ENCODE data around the gene PIK3AP1.

Gene PIK3AP1

DNA sequence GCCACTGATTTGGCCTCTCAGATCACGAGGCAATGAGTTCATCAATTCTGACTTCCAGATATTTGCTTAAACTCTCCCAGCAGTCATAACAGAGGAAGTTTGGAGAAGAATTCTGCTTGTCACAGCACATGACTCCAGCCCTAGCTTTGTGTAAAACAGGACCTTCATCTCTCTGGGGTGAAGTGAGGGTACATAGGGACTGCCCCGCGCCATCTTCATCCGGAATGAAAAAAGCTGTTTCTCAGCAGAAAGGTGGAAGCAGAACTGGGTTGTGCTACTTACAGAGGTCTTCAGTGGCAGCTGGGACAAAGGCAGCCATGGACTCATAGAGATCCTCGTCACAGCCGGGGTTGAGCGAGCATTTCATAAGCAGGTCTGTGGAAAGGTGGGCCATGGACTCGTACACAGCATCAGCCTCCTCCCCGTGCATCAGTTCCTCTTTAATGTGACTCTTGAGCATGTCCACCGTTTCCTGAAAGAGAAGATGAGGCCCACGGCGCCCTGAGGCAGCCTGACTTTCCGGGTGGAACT lies 75.1 kb downstream of the PIK3AP1 start:
- no peak for DNase-seq (ENCODE audit: low read depth, low spot score)

DNA sequence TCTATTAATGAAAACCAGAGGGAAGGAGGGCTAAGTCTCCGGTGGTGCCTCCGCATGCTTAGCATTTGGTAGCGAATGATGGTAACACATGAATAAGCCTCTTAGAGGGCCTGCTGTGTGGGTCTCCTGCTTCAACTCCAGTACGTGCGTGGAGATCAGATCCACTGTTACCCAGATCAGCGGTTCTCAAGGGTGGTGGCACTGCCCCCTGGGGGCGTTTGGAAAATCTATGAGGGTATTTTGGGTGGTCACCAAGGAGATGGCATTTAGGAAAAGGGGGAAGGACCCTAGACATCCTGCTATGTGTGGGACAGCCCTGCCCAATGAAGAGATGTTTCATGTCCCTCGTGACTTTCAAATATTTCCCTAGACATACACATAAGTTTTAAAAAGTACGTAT lies 76.4 kb downstream of the PIK3AP1 start:
- no peak for DNase-seq (ENCODE audit: low read depth, low spot score)

DNA sequence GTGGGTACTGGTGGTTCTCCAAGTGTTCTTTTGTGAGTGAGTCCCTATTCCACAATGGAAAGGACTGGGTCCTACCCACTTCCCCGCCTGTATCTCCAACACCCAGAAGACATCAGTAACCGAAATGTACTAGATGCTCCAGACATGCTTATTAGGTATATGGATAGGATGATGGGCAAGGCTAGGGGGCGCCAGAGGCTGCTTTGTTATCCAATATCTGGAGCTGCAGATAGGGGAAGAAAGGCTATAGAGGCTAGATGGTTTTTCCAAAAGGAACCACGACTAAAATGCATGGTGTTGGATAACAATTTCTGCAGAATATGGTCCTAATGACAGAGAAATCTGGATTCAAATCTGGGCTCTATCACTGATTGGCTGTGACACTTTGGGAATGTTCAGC lies 77.3 kb downstream of the PIK3AP1 start:
- peak; percentile 40 for DNase-seq (ENCODE audit: low read depth, low spot score)

DNA sequence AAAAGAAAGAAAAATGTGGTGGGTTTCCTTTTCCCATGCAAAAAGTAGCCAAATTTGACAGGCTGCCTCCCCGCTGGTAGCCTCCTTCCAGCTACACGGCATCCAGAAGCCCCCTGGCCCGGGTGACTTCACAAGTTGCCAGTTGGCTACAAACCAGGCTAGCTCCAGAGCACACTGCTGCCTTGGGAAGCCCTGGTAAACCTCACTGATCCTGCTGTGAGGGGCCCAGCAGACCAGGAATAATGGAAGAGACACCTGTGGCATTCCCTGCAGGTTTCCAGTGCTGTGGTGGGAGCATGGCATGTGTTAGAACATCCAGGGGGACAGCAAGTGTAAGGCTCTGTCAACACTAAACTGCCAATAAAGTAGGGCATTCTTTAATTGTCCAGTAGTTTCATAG lies 77.8 kb downstream of the PIK3AP1 start:
- DNase-seq (ENCODE audit: low read depth, low spot score), result no peak

DNA sequence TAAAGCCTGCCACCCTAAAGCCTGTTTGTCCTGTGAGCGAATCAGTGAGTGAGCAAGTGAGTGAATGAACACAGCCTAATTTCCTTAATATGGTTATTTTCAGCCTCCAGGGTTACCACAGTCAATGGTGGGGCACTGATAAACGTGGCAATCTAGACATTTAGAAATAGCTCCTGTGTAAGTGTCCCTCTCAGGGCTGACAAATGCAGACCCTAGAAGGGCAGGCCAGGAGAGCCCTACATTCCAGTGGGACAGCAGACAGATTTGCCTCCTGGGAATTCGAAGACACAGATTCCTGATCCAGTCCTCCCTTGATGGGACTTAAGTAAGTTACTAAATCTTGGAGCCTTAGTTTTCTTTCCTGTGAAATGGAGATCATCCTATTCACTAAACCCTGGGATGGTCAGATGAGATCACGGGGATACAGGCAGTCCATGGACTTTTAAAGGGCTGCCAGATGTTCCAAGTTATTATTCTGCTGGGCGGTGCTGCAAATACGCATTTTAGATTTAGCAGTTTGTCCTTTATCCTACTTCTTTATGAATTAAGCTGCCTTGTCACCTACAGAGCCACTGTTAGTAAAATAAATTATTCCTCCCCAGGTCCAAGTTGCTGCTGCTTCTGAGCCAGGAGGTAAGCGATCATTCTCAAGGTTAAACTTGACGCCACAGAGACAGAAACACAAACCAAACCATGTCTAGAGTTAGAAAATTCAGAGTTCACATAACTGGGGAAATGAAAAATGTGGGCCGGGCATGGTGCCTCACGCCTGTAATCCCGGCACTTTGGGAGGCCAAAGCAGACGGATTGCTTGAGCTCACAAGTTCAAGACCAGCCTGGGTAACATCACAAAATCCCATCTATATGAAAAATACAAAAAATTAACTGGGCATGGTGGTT lies 78.7 kb downstream of the PIK3AP1 start:
- no peak for DNase-seq (ENCODE audit: low read depth, low spot score)

DNA sequence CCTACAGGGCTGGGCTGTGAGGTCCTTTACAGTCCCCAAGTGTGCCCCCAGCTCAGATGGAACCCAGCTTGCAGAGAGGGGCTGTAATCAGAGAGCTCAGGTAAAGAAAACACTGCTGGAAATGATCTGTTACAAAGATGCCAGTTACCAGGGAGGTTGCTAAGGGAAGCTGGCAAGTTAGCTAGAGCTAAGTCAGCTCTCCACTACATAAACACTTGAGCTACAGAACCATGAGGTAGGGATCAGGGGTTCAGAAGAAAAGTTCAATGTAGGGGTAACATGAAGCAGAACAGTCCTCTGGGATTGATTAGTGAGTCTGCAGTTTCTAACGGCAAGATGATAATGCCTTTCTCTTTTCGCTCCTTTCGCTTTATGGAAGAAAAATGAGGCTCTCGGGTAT lies 80.4 kb downstream of the PIK3AP1 start:
- no peak for DNase-seq (ENCODE audit: low read depth, low spot score)

DNA sequence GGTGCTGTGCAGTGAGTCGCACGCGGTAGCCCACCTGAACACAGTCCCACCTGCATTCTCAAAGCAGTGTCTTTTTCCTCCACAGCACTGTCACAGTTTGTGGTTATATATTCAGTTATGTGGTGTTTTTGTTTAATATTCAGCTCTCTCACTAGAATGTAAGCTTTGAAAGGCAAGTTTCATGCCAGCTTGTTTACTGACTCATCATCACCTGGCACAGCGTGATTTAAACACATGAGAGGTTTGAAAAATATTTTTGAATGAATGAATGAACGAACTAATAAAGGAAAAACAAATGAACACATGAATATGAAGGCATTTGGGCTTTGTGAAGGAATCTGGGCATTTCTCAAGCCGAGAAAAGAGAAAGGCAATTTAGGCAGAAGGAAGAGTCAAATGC lies 81.6 kb downstream of the PIK3AP1 start:
- DNase-seq (ENCODE audit: low read depth, low spot score), result no peak

DNA sequence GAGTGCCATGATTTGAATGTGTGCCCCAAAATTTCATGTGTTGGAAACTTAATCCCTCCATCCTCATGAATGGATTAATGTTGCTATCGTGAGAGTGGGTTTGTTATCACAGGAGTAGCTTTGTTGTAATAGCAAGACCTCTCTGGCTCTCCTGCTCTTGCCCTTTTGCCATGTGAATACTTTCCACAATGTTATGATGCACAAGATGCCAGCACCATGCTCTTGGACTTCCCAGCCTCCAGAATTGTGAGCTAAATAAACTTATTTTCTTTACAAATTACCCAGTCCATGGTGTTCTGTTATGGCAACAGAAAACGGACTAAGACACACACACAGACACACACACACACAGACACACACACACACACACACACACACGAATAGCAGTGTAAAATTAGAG lies 82.2 kb downstream of the PIK3AP1 start:
- no peak for DNase-seq (ENCODE audit: low read depth, low spot score)

DNA sequence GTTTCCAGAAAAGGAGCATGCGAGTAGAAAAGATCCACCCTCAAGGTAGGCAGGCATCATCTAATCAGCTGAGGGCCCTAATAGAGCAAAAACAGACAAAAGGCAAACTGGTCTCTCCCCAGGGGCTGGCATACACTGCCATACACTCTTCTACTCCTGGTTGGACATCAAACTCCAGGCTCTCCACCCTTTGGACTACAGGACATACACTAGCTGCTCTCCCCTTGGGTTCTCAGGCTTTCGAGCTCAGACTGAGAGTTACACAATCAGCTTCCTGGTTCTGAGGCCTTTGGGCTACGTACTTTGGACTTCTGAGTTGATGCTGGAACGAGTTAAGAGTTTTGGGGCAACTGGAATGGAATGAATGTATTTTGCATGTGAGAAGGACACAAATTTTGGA lies 82.6 kb downstream of the PIK3AP1 start:
- DNase-seq (ENCODE audit: low read depth, low spot score), result no peak

DNA sequence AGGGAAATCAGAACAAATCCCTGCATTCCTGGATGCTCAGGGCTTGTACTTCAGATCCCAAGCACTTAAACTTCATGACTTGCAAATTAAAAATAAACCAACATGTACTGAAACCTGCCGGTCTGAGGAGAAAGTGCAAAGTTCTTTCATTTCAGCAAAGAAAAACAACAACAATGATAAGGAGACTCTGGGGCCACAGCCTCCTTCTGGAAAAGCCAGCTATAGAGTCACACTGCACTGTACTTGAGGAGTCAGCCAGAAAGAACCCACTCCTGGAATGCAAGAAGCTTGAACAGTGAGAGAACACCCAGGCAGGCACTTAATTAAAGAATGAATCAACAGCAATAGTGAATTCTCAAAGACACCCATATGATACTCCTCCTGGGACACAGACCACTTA lies 83.8 kb downstream of the PIK3AP1 start:
- no peak for DNase-seq (ENCODE audit: low read depth, low spot score)

DNA sequence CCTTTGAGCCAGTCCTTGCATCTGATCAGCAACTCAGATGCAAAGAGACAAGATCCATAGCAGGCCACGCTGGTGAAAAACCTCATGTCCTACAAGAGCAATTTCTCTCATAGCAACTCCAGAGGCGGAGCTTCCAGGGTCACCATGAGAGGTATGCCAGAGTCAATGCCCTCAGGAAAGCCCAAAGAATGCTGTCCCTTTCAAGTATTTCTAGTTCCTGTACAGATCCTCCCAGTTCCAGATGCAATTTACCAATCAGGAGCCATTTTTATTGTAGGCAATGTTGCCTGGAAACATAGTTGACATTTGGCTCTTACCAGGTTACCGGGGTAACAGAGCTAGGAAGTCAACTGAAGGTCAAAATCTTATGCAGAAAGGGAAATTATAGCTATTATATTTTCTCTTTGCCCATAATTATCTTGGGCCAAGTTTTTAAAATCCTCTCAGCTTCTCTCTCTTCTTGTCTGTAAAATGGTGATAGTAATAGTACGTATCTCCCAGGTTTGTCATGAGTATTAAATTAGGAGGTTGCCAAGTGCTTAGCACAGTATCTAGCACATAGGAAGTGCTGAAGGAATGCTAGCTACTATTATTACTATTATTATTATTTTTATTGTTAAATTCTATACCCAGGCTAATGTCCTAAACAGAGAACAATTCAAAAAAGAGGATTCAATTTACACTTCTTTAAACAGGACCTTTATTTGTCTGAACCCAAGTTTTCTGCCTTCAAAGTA lies 87.2 kb downstream of the PIK3AP1 start:
- DNase-seq (ENCODE audit: low read depth, low spot score), result peak; percentile 88

DNA sequence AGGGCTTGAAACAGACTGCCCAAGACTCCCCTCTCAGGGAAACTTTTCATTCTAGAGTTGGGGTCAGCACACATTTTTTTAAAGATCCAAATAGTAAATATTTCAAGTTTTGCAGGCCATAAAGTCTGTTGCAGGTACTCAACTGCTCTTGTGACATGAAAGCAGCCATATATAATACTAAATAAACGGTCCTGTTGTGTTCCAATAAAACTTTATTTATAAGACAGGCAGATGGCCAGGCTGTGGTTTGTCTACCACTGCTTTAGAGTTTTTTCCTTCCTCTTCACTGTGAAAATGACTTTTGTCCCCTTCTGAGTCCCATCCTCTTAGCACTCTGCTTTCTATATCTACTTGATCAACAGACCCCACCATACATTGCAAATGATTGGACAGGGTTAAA lies 93.0 kb downstream of the PIK3AP1 start:
- DNase-seq (ENCODE audit: low read depth, low spot score), result no peak

DNA sequence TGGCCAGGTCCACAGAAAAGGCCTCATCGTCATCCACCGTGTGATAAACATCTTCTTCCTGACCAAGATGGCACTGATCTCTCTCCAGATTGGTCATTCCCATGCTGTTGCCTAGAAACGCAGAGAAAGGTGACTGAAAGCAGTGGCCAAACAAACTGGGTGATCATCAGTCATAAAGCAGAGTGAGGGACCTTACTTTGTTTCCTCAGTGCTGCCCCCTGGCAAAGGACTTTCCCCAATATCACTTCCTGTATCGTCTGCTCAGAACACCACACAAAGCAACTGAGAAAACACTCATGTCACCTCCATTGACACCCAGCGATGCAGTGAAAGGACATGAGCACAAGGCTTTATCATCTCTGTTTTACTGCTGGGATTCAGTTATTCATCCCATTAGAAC lies 93.5 kb downstream of the PIK3AP1 start:
- no peak for DNase-seq (ENCODE audit: low read depth, low spot score)

DNA sequence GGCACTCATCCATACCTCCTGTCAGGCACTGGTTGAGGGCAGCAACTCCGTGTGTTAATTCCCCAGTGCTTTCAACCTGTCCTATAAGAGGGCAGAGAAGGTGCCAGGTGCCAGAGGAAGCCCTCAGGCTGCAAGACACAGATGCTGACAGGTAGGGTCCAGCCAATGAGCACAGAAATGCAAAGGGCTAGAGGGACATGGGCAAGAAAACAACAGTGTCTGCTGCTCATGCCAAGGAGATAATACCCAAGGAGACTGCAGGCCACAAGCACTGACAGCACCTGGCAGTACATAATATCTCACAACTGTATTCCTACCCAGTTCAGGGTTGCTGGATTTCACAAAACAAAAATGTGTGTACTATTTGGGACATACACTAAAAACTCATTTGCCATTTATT lies 95.1 kb downstream of the PIK3AP1 start:
- DNase-seq (ENCODE audit: low read depth, low spot score), result no peak

DNA sequence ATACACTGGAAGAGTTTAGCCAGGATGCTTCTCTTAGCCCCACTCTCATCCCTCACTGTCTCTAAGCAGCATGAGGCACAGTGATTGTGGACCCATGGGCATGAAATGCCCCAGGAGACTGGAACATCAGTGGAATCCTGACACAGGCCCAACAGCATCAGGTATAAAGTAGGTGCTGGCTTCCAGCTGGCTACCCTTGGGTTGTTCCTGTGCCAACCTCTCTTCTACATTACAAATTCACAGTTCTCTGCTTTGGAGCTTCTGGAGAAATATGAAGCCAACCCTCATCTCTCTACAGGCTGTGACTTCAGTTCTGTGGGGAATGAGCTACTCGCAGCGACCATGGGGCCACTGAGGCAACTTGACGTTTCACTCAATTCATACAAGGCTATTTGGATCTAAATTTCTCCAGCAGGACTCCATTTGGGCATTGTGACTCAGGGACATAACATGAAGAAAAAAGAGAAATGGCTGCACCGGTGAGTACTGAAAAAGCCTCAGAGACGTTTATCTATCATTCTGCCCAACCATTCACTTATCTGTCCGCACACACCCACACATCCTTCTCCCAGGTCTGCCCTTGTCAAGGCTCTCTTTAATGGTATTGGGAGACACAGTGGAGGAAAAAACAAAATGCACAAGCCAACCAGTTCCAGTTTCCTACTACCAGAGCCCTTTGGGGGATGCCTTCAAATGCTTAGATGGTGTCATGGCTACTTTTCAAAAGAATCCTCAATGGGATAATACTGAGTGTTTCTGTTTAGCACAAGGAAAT lies 98.1 kb downstream of the PIK3AP1 start:
- DNase-seq (ENCODE audit: low read depth, low spot score), result no peak

DNA sequence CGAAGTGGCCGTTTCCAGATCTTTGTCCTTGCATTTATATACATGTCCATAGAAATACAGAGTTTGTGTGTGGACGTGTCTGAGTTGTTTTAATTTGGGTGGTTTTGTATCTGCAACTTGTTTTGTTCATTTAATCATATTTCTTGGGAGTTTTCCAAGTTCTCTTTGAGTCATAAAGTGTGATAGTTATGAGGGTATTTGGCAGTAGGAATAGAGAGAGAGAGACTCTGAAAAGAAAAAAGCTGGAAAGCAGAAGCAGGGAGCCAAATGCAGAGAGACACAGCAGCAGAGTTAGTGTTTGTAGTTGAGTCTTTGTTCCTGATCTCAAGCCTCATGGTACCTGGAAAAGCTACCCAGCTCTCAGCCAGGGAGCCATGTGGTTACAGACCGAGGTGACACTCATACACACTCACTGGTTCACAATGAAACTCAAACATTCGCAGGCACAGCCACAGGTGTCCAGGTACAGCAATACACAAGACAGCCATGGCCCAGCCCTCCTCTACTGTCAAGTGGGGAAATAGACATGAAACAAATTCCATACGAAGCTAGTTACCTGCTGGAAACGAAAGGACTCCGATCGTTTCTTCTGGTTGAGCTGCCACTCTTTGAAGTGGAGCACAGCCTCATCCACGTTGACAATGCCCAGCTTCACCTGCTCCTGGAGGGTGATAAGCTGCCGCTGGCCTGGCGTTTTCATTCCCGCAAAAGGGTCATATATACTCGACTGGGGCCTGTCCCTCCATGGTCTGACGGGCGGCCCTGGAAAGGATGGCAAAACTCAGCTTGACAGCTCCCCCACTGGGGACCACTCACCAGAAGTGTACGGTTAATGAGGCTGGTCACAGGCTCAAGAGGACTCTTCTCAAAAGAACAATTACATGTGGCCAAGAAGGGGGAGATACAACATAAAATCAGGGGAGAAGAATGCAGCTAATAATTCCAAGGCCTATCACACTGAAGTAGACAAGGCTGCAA lies 100.2 kb downstream of the PIK3AP1 start:
- DNase-seq (ENCODE audit: low read depth, low spot score), result no peak

DNA sequence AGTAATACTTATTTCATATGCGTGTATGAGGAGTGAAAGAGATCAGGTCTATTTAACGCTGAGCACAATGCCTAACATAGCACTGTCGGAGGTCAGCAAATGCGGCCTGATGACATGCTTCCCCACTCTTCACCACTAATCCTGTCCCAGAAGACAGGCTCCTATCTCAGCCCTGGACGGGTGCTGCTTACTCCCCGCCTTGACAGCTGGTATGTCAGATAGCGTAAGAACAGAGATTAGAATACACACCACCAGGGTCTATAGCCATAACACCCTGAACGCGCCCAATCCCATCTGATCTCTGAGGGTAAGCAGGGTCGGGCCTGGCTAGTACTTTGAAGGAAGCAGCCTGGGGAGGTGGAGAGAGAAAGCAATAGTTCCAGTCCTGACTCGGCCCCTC lies 101.2 kb downstream of the PIK3AP1 start:
- DNase-seq (ENCODE audit: low read depth, low spot score), result peak; percentile 70

DNA sequence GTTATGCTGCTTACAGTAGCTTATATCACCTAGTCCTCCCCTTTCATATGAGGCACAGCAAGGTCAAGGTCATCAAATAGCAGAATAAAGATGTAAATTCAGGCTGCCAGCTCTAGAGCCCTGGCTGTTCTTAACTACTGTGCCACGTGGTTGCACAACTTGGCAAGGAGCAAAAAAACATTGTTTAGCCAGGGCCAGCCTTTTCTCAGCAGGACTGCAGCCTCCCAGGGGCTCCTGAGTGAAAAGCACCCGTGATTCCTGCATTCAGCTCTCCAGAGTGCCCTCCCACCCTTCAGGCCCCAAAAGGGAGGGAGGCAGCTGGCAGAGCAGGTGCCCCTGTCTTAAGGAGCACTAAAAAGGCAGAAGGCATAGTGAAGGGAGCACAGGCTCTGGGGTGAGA lies 101.7 kb downstream of the PIK3AP1 start:
- DNase-seq (ENCODE audit: low read depth, low spot score), result no peak

DNA sequence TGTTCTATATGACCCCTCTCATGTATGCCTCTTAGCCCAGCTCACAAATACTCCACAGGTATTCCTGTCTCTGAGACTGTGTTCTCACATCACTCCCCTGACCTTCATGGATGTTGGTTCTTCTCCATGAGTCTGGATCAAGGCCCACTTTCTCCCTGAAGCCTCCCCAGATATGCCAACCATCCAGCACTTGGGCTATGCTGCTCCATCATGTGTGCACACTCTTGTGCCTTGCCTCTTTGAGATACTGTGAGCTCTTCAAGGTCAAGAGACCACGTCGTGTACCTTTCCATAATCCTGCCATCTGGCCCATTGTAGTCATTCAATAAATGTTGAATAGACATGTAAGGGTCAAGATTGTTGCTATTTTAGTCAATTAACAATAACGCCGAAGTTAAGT lies 103.4 kb downstream of the PIK3AP1 start:
- no peak for DNase-seq (ENCODE audit: low read depth, low spot score)

DNA sequence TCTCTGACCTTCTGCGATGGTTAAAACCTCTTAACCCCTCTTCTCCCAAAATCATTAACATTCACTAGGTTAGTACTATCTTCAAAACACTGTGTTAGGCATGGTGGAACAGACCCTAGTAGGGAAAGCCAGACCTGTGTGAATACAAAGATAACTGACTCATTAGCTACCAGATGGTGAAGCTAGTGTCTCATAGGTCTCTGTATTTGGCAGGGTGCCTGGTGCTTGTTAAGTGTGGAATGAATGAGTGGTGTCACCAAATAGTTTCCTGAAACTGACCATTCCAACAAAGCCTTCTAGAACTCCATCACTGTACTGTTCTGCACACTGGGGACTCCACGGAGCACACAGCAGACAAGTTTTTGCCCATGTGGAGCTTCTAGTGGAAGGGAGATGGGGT lies 105.8 kb downstream of the PIK3AP1 start:
- DNase-seq (ENCODE audit: low read depth, low spot score), result peak; percentile 36

DNA sequence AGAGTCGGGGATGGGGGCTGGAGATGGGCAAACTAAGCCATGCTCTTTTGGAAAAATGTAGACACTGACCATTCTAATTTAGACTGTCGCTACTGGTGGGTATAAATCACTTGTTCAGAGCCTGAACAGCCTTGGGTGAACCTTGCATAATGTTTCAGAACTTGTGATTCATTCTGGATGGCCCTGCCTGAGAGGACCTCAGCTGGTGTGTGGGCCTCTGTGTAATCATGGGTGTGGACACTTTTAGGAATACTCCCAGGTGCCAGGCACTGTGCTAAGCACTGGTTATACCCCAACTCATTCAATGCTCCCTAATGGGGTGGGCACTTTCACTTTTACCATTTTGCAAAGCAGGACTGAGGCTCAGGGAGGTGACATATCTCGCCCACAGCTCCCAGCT lies 106.7 kb downstream of the PIK3AP1 start:
- no peak for DNase-seq (ENCODE audit: low read depth, low spot score)
